Liver (tissue), 9 donors: ENCODE data around the gene TENT5C. TPM values are rescaled to one million over a fixed set of nuclear protein-coding genes. Genes with fewer than 3 reads are reported as not detected.

Source experiments
- DNase-seq: peaks from one replicate; pipeline ENCODE4 v3.0.0-alpha.2; 2017; ENCODE audit warnings: low spot score
- H3K27ac ChIP-seq, 2 donors: one replicate each; pipeline ENCODE4 v1.7.0; 2013; ENCODE audit warnings: inconsistent platforms in 2 of 2, low read length in 2 of 2, control low read depth in 1 of 2, low read depth in 1 of 2, mild to moderate bottlenecking in 1 of 2
- H3K27me3 ChIP-seq, 4 donors: one replicate each; pipeline versions ENCODE4 v1.6.1 to v1.7.0; 2013; ENCODE audit warnings: low read length in 3 of 4, inconsistent platforms in 1 of 4, mild to moderate bottlenecking in 1 of 4, moderate library complexity in 1 of 4; ENCODE audit not compliant: control insufficient read depth in 4 of 4, insufficient read depth in 4 of 4
- H3K36me3 ChIP-seq, 4 donors: one replicate each; pipeline versions ENCODE4 v1.6.1 to v1.7.0; 2013; ENCODE audit warnings: low read length in 3 of 4, mild to moderate bottlenecking in 3 of 4, low read depth in 1 of 4, moderate library complexity in 1 of 4; ENCODE audit not compliant: control insufficient read depth in 4 of 4, insufficient read depth in 3 of 4
- H3K4me1 ChIP-seq, 4 donors: one replicate each; pipeline versions ENCODE4 v1.6.1 to v1.7.0; 2013; ENCODE audit warnings: low read length in 3 of 4, mild to moderate bottlenecking in 3 of 4, moderate library complexity in 1 of 4; ENCODE audit not compliant: control insufficient read depth in 4 of 4, insufficient read depth in 4 of 4
- H3K4me3 ChIP-seq, 3 donors: one replicate each; pipeline versions ENCODE4 v1.6.1 to v1.7.0; 2013; ENCODE audit warnings: low read length in 3 of 3, control low read depth in 1 of 3, low read depth in 1 of 3, mild to moderate bottlenecking in 1 of 3
- H3K9ac ChIP-seq, 2 donors: one replicate each; pipeline ENCODE4 v1.7.0; 2013; ENCODE audit warnings: low read length in 2 of 2, mild to moderate bottlenecking in 2 of 2, moderate library complexity in 2 of 2, control low read depth in 1 of 2, low read depth in 1 of 2
- H3K9me3 ChIP-seq, 4 donors: one replicate each; pipeline versions ENCODE4 v1.6.1 to v1.7.0; 2013; ENCODE audit warnings: low read length in 3 of 4; ENCODE audit not compliant: control insufficient read depth in 4 of 4
- EGR1 ChIP-seq, 2 donors: IDR thresholded peaks; 2 replicates each; pipeline ENCODE4 v1.6.1; 2016 to 2018; ENCODE audit warnings: antibody characterized with exemption in 2 of 2, low read depth in 2 of 2
- FOXA1 ChIP-seq: IDR thresholded peaks from 2 replicates; pipeline ENCODE4 v1.6.1; 2016; ENCODE audit warnings: antibody characterized with exemption
- FOXA2 ChIP-seq: IDR thresholded peaks from 2 replicates; pipeline ENCODE4 v1.6.1; 2016; ENCODE audit warnings: antibody characterized with exemption
- GABPA ChIP-seq, 2 donors: IDR thresholded peaks in 1 of 2; conservative IDR thresholded peaks in 1 of 2; 2 replicates each; pipeline ENCODE4 v1.6.1; 2016; ENCODE audit warnings: antibody characterized with exemption in 2 of 2, mild to moderate bottlenecking in 1 of 2, moderate library complexity in 1 of 2
- HNF4G ChIP-seq: IDR thresholded peaks from 2 replicates; pipeline ENCODE4 v1.6.1; 2016; ENCODE audit warnings: antibody characterized with exemption
- JUND ChIP-seq, 2 donors: IDR thresholded peaks; 2 replicates each; pipeline ENCODE4 v1.6.1; 2016; ENCODE audit warnings: antibody characterized with exemption in 2 of 2
- NR2F2 ChIP-seq: IDR thresholded peaks from 2 replicates; pipeline ENCODE4 v1.6.1; 2016; ENCODE audit warnings: antibody characterized with exemption
- RXRA ChIP-seq, 2 donors: IDR thresholded peaks; 2 replicates each; pipeline ENCODE4 v1.6.1; 2017 to 2018; ENCODE audit warnings: antibody characterized with exemption in 2 of 2, mild to moderate bottlenecking in 1 of 2
- YY1 ChIP-seq: IDR thresholded peaks from 2 replicates; pipeline ENCODE4 v1.6.1; 2016; ENCODE audit warnings: antibody characterized with exemption, mild to moderate bottlenecking
- WGBS: extraction: QIAGEN DNeasy Blood & Tissue Kit; methylation state at CpG from one replicate; pipeline ENCODE4 v1.1.7; 2013; 5-methylcytosine and 5-hydroxymethylcytosine counted together
- polyA plus RNA-seq, 2 donors: library from polyadenylated mRNA; stranded (reverse) in 1 of 2; unstranded in 1 of 2; fragments of 200-250 nt in 1 of 2; fragments of >200 nt in 1 of 2; fragmentation: Nextera tagmentation in 1 of 2; extraction: Ambion mirVana in 1 of 2; gene quantifications; one replicate each; pipeline versions ENCODE4 v1.2.1 to v1.2.3, GENCODE V29; 2013 to 2015
- total RNA-seq, 2 donors: library from RNA; depleted of rRNA; stranded (reverse); fragments of >200 nt; gene quantifications; one replicate each; pipeline ENCODE4 v1.2.3, GENCODE V29; 2014
- TF ChIP-seq, protein P1 (sequence below): IDR thresholded peaks from 2 replicates; pipeline ENCODE4 v1.6.1; 2016; ENCODE audit warnings: antibody characterized with exemption
- TF ChIP-seq, protein P2 (sequence below): IDR thresholded peaks from 2 replicates; pipeline ENCODE4 v1.6.1; 2016; ENCODE audit warnings: antibody characterized with exemption, mild to moderate bottlenecking
- TF ChIP-seq, protein P3 (sequence below): IDR thresholded peaks from 2 replicates; pipeline ENCODE4 v1.6.1; 2016; ENCODE audit warnings: antibody characterized with exemption
- TF ChIP-seq, protein P4 (sequence below): fragments of 150-350 bp; IDR thresholded peaks from 2 replicates; pipeline ENCODE4 v1.5.1; 2017; ENCODE audit warnings: improper control_type of control experiment, low read depth, low read length; ENCODE audit not compliant: missing input control
- donor health status: healthy.
- donor health status: healthy.
- donor health status: healthy.
- donor health status: healthy.
- donor health status: healthy.

TENT5C gene
- total and polyA plus RNA-seq, 4 donors = 1.1 to 200 (median 4.8) TPM

DNA sequence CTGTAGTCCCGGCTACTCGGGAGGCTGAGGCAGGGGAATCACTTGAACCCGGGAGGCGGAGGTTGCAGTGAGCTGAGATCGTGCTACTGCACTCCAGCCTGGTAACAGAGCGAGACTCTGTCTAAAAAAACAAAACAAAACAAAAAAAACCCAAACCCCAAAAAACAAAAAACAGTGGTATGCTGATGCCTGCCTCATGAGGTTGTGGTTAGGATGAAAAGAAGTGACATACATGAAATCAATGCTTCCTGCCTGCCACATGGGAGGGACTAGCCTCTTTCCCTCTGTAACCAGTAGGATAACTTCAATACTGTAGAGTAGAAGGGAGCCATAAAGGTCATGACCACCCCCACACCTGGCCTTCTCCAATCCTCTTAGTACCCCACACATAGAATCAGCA is 55.2 kb downstream of the TENT5C start:
- Histone ChIP-seq H3K27ac (no peak overlapping the region), H3K36me3 (no peaks in the 10 kb centered on the region), H3K9me3 (no peaks in the 10 kb centered on the region), H3K4me3 (no peak overlapping the region), H3K27me3 (no peaks in the 10 kb centered on the region), H3K9ac (no peak overlapping the region), H3K4me1 (no peaks in the 10 kb centered on the region)
- TF ChIP-seq YY1 (no peak), RXRA (IDR thresholded peaks at IDR 0.05) (no peak), EGR1 (IDR thresholded peaks at IDR 0.05; ENCODE audit: low read depth in 2 of 2) (no peak), FOXA2 (no peak), GABPA (IDR thresholded peaks at IDR 0.05 in 1 of 2, conservative IDR thresholded peaks at IDR 0.05 in 1 of 2) (no peak), HNF4G (no peak), JUND (IDR thresholded peaks at IDR 0.05) (no peak), FOXA1 (no peak)
- TF ChIP-seq, protein P1, sequence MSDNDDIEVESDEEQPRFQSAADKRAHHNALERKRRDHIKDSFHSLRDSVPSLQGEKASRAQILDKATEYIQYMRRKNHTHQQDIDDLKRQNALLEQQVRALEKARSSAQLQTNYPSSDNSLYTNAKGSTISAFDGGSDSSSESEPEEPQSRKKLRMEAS = no peak
- TF ChIP-seq, protein P2, sequence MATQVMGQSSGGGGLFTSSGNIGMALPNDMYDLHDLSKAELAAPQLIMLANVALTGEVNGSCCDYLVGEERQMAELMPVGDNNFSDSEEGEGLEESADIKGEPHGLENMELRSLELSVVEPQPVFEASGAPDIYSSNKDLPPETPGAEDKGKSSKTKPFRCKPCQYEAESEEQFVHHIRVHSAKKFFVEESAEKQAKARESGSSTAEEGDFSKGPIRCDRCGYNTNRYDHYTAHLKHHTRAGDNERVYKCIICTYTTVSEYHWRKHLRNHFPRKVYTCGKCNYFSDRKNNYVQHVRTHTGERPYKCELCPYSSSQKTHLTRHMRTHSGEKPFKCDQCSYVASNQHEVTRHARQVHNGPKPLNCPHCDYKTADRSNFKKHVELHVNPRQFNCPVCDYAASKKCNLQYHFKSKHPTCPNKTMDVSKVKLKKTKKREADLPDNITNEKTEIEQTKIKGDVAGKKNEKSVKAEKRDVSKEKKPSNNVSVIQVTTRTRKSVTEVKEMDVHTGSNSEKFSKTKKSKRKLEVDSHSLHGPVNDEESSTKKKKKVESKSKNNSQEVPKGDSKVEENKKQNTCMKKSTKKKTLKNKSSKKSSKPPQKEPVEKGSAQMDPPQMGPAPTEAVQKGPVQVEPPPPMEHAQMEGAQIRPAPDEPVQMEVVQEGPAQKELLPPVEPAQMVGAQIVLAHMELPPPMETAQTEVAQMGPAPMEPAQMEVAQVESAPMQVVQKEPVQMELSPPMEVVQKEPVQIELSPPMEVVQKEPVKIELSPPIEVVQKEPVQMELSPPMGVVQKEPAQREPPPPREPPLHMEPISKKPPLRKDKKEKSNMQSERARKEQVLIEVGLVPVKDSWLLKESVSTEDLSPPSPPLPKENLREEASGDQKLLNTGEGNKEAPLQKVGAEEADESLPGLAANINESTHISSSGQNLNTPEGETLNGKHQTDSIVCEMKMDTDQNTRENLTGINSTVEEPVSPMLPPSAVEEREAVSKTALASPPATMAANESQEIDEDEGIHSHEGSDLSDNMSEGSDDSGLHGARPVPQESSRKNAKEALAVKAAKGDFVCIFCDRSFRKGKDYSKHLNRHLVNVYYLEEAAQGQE = no peak
- TF ChIP-seq, protein P3, sequence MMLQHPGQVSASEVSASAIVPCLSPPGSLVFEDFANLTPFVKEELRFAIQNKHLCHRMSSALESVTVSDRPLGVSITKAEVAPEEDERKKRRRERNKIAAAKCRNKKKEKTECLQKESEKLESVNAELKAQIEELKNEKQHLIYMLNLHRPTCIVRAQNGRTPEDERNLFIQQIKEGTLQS = no peak
- WGBS = 92% methylated on average over 6 of the region's 6 CpGs
- no peak for DNase-seq

DNA sequence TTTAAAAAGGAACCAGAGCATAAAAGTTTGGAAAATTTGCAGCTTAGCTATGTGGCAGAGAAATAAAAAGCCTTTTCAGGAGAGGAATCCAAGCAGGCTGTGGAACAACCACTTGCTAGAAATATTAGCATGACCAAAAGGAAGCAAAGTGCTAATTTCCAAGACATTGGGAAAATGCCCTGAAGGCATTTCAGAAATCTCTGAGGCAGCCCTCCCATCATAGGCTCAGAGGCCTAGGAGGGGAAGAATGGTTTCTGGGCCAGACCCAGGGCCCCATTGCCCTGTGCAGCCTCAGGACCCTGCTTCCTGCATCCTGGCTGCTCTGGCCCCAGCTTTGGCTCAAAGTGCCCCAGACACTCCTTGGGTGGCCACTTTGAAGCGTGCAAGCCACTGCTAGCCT is 56.8 kb downstream of the TENT5C start:
- H3K27ac ChIP-seq = no peak overlapping the region
- H3K4me1 ChIP-seq = no peaks in the 10 kb centered on the region
- no peaks in the 10 kb centered on the region for H3K9me3 ChIP-seq
- WGBS = 94% methylated on average over 1 of the region's 1 CpG
- H3K9ac ChIP-seq = no peak overlapping the region
- no peaks in the 10 kb centered on the region for H3K36me3 ChIP-seq
- no peak overlapping the region for H3K4me3 ChIP-seq
- no peak for TF ChIP-seq EGR1 (IDR thresholded peaks at IDR 0.05; ENCODE audit: low read depth in 2 of 2)
- no peak for TF ChIP-seq RXRA (IDR thresholded peaks at IDR 0.05)
- TF ChIP-seq FOXA2 = no peak
- no peak for TF ChIP-seq JUND (IDR thresholded peaks at IDR 0.05)
- TF ChIP-seq, protein P4, sequence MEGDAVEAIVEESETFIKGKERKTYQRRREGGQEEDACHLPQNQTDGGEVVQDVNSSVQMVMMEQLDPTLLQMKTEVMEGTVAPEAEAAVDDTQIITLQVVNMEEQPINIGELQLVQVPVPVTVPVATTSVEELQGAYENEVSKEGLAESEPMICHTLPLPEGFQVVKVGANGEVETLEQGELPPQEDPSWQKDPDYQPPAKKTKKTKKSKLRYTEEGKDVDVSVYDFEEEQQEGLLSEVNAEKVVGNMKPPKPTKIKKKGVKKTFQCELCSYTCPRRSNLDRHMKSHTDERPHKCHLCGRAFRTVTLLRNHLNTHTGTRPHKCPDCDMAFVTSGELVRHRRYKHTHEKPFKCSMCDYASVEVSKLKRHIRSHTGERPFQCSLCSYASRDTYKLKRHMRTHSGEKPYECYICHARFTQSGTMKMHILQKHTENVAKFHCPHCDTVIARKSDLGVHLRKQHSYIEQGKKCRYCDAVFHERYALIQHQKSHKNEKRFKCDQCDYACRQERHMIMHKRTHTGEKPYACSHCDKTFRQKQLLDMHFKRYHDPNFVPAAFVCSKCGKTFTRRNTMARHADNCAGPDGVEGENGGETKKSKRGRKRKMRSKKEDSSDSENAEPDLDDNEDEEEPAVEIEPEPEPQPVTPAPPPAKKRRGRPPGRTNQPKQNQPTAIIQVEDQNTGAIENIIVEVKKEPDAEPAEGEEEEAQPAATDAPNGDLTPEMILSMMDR = no peak
- no peak for TF ChIP-seq NR2F2
- TF ChIP-seq, protein P3 = no peak
- H3K27me3 ChIP-seq = no peaks in the 10 kb centered on the region
- DNase-seq = no peak
